Activated CD8-positive, alpha-beta memory T cell treated with anti-CD3 and anti-CD28 coated beads, Interleukin-2, amount 10 ng/mL, durations not matched to agents 7 days and 5 days (primary cell): ENCODE data around the gene SVEP1. TPM values are rescaled to one million over a fixed set of nuclear protein-coding genes. Genes with fewer than 3 reads are reported as not detected.
"Not testable (repeated sequence)": the region's sequence is repeated elsewhere in the genome, so short reads cannot be mapped to it uniquely, and the experiment has no call there.

Experiments used
- ATAC-seq: fragments of 150-1000 bp; cut with Tn5 transposase; one replicate; pipeline ENCODE4 v1.10.0; 2021; ENCODE audit warnings: moderate library complexity
- CTCF ChIA-PET: fragments of 350-600 bp; sonication (Branson Sonifier 250); formaldehyde crosslinking; loops from one replicate; lab custom pipeline; 2021; ENCODE audit warnings: antibody characterized with exemption; lab: Charles Lee
- DNase-seq: peaks from one replicate; pipeline ENCODE4 v3.0.0-alpha.2; 2020
- H3K27ac Mint-ChIP-seq: one replicate; pipeline ENCODE4 v1.8.0; 2021; ENCODE audit warnings: mild to moderate bottlenecking, mixed read lengths
- H3K27me3 Mint-ChIP-seq: one replicate; pipeline ENCODE4 v1.8.0; 2021; ENCODE audit warnings: mixed read lengths
- H3K36me3 Mint-ChIP-seq: one replicate; pipeline ENCODE4 v1.8.0; 2021; ENCODE audit warnings: mild to moderate bottlenecking, mixed read lengths
- H3K4me1 Mint-ChIP-seq: one replicate; pipeline ENCODE4 v1.8.0; 2021; ENCODE audit warnings: mixed read lengths
- H3K4me3 Mint-ChIP-seq: one replicate; pipeline ENCODE4 v1.8.0; 2021; ENCODE audit warnings: mild to moderate bottlenecking, moderate library complexity, mixed read lengths
- H3K9me3 Mint-ChIP-seq: one replicate; pipeline ENCODE4 v1.8.0; 2022; ENCODE audit warnings: low read depth, mixed read lengths
- total RNA-seq, 2 experiments: library from RNA; stranded (reverse); gene quantifications; one replicate each; pipeline ENCODE4 v1.2.3, GENCODE V29; 2021

The SVEP1 gene
- total RNA-seq, 2 experiments from 2014 or later = not detected

- no peaks in the 10 kb centered on the region for H3K27me3 Mint-ChIP-seq
- CTCF ChIA-PET = no interaction called here
- H3K36me3 Mint-ChIP-seq = peaks cover 1% of the 10 kb centered on the region
- H3K4me1 Mint-ChIP-seq = no peaks in the 10 kb centered on the region
- no peak overlapping the region for H3K4me3 Mint-ChIP-seq
- DNase-seq = no peak
- ATAC-seq = no peak
- no peaks in the 10 kb centered on the region for H3K9me3 Mint-ChIP-seq
- no peak overlapping the region for H3K27ac Mint-ChIP-seq
Observed at GRCh38 chr9:110443146-110443865, 136.2 kb downstream of the SVEP1 start.

GRCh38 chr9:110440796-110441195 is 138.7 kb downstream of the SVEP1 start:
- Mint-ChIP-seq H3K27me3 (no peaks in the 10 kb centered on the region), H3K4me3 (no peak overlapping the region), H3K36me3 (no peaks in the 10 kb centered on the region), H3K9me3 (peaks cover 2% of the 10 kb centered on the region), H3K4me1 (no peaks in the 10 kb centered on the region), H3K27ac (no peak overlapping the region)
- DNase-seq = no peak
- CTCF ChIA-PET = no interaction called here
- ATAC-seq = no peak

GRCh38 chr9:110440172-110440571 is 139.4 kb downstream of the SVEP1 start:
- ATAC-seq = no peak
- no peak overlapping the region for H3K4me3 Mint-ChIP-seq
- DNase-seq = no peak
- H3K36me3 Mint-ChIP-seq = no peaks in the 10 kb centered on the region
- H3K27me3 Mint-ChIP-seq = no peaks in the 10 kb centered on the region
- H3K9me3 Mint-ChIP-seq = peaks cover 2% of the 10 kb centered on the region
- no peak overlapping the region for H3K27ac Mint-ChIP-seq
- no peaks in the 10 kb centered on the region for H3K4me1 Mint-ChIP-seq
- CTCF ChIA-PET = no interaction called here

- H3K4me1 Mint-ChIP-seq = no peaks in the 10 kb centered on the region
- H3K27ac Mint-ChIP-seq = no peak overlapping the region
- DNase-seq = no peak
- ATAC-seq = no peak
- no peaks in the 10 kb centered on the region for H3K36me3 Mint-ChIP-seq
- no peak overlapping the region for H3K4me3 Mint-ChIP-seq
- CTCF ChIA-PET = no interaction called here
- no peaks in the 10 kb centered on the region for H3K9me3 Mint-ChIP-seq
- no peaks in the 10 kb centered on the region for H3K27me3 Mint-ChIP-seq
Observed at GRCh38 chr9:110432253-110432652, 147.3 kb downstream of the SVEP1 start.

- H3K4me1 Mint-ChIP-seq = no peaks in the 10 kb centered on the region
- no peaks in the 10 kb centered on the region for H3K36me3 Mint-ChIP-seq
- no peaks in the 10 kb centered on the region for H3K9me3 Mint-ChIP-seq
- CTCF ChIA-PET = interaction anchor here (0.7 kb wide), 1 partner anchor 245 kb away, joined by 3 read pairs; no protein-coding TSS in a partner anchor
- ATAC-seq (no peak), DNase-seq (no peak)
- H3K4me3 Mint-ChIP-seq = no peak overlapping the region
- H3K27me3 Mint-ChIP-seq = no peaks in the 10 kb centered on the region
- H3K27ac Mint-ChIP-seq = no peak overlapping the region
Observed at GRCh38 chr9:110429453-110429852, 150.1 kb downstream of the SVEP1 start.

GRCh38 chr9:110427497-110428104 is 151.9 kb downstream of the SVEP1 start:
- CTCF ChIA-PET = no interaction called here
- H3K4me3 Mint-ChIP-seq = no peak overlapping the region
- H3K36me3 Mint-ChIP-seq = no peaks in the 10 kb centered on the region
- DNase-seq (no peak), ATAC-seq (no peak)
- no peaks in the 10 kb centered on the region for H3K9me3 Mint-ChIP-seq
- no peaks in the 10 kb centered on the region for H3K27me3 Mint-ChIP-seq
- no peaks in the 10 kb centered on the region for H3K4me1 Mint-ChIP-seq
- no peak overlapping the region for H3K27ac Mint-ChIP-seq

GRCh38 chr9:110426052-110426709 is 153.4 kb downstream of the SVEP1 start:
- Mint-ChIP-seq H3K27me3 (no peaks in the 10 kb centered on the region), H3K4me3 (no peak overlapping the region), H3K27ac (no peak overlapping the region), H3K4me1 (no peaks in the 10 kb centered on the region), H3K36me3 (no peaks in the 10 kb centered on the region), H3K9me3 (no peaks in the 10 kb centered on the region)
- CTCF ChIA-PET = no interaction called here
- ATAC-seq (no peak), DNase-seq (no peak)

- peaks cover 5% of the 10 kb centered on the region for H3K9me3 Mint-ChIP-seq
- DNase-seq (no peak), ATAC-seq (no peak)
- CTCF ChIA-PET = no interaction called here
- no peaks in the 10 kb centered on the region for H3K27me3 Mint-ChIP-seq
- H3K4me1 Mint-ChIP-seq = no peaks in the 10 kb centered on the region
- peaks cover 2% of the 10 kb centered on the region for H3K36me3 Mint-ChIP-seq
- no peak overlapping the region for H3K4me3 Mint-ChIP-seq
- H3K27ac Mint-ChIP-seq = no peak overlapping the region
Observed at GRCh38 chr9:110414471-110414870, 165.1 kb downstream of the SVEP1 start.

- Mint-ChIP-seq H3K4me3 (no peak overlapping the region), H3K4me1 (no peaks in the 10 kb centered on the region), H3K36me3 (no peaks in the 10 kb centered on the region), H3K27me3 (no peaks in the 10 kb centered on the region), H3K27ac (no peak overlapping the region), H3K9me3 (peaks cover 3% of the 10 kb centered on the region)
- ATAC-seq (no peak), DNase-seq (no peak)
- CTCF ChIA-PET = no interaction called here
Observed at GRCh38 chr9:110410961-110411360, 168.6 kb downstream of the SVEP1 start.

- H3K36me3 Mint-ChIP-seq = no peaks in the 10 kb centered on the region
- no peak for ATAC-seq
- no peaks in the 10 kb centered on the region for H3K27me3 Mint-ChIP-seq
- CTCF ChIA-PET = no interaction called here
- no peak overlapping the region for H3K4me3 Mint-ChIP-seq
- H3K27ac Mint-ChIP-seq = no peak overlapping the region
- H3K9me3 Mint-ChIP-seq = no peaks in the 10 kb centered on the region
- no peaks in the 10 kb centered on the region for H3K4me1 Mint-ChIP-seq
- no peak for DNase-seq
Observed at GRCh38 chr9:110408598-110408997, 170.9 kb downstream of the SVEP1 start.

GRCh38 chr9:110405858-110406443 is 173.6 kb downstream of the SVEP1 start:
- no peak for ATAC-seq
- no peaks in the 10 kb centered on the region for H3K9me3 Mint-ChIP-seq
- H3K27me3 Mint-ChIP-seq = no peaks in the 10 kb centered on the region
- CTCF ChIA-PET = no interaction called here
- no peaks in the 10 kb centered on the region for H3K36me3 Mint-ChIP-seq
- no peak overlapping the region for H3K27ac Mint-ChIP-seq
- H3K4me3 Mint-ChIP-seq = no peak overlapping the region
- no peak for DNase-seq
- H3K4me1 Mint-ChIP-seq = no peaks in the 10 kb centered on the region

- ATAC-seq (no peak), DNase-seq (no peak)
- CTCF ChIA-PET = no interaction called here
- H3K36me3 Mint-ChIP-seq = no peaks in the 10 kb centered on the region
- no peak overlapping the region for H3K27ac Mint-ChIP-seq
- H3K4me1 Mint-ChIP-seq = no peaks in the 10 kb centered on the region
- H3K9me3 Mint-ChIP-seq = no peaks in the 10 kb centered on the region
- H3K4me3 Mint-ChIP-seq = no peak overlapping the region
- no peaks in the 10 kb centered on the region for H3K27me3 Mint-ChIP-seq
Observed at GRCh38 chr9:110404473-110404872, 175.1 kb downstream of the SVEP1 start.

GRCh38 chr9:110399983-110400382 is 179.6 kb downstream of the SVEP1 start:
- no peaks in the 10 kb centered on the region for H3K27me3 Mint-ChIP-seq
- no peak overlapping the region for H3K4me3 Mint-ChIP-seq
- DNase-seq = no peak
- no peak overlapping the region for H3K27ac Mint-ChIP-seq
- CTCF ChIA-PET = no interaction called here
- ATAC-seq = no peak
- no peaks in the 10 kb centered on the region for H3K4me1 Mint-ChIP-seq
- H3K36me3 Mint-ChIP-seq = no peaks in the 10 kb centered on the region
- no peaks in the 10 kb centered on the region for H3K9me3 Mint-ChIP-seq

- H3K27ac Mint-ChIP-seq, ATAC-seq, H3K9me3 Mint-ChIP-seq, H3K4me1 Mint-ChIP-seq, CTCF ChIA-PET, H3K4me3 Mint-ChIP-seq, DNase-seq, H3K36me3 Mint-ChIP-seq, H3K27me3 Mint-ChIP-seq: not testable (repeated sequence)
Observed at GRCh38 chr9:110398992-110399391, 180.5 kb downstream of the SVEP1 start.
